H9 (cell line): ENCODE measurements around the gene RNF32. TPM values are rescaled to one million over a fixed set of nuclear protein-coding genes. Genes with fewer than 3 reads are reported as not detected.

Source experiments
- DNase-seq: peaks from one replicate; pipeline ENCODE4 v3.0.0-alpha.2; 2017
- H2AFZ ChIP-seq: one replicate; pipeline ENCODE4 v1.6.1; 2013; ENCODE audit warnings: mild to moderate bottlenecking, low read length, control low read depth, moderate library complexity
- H2AK5ac ChIP-seq: 2 replicates; pipeline ENCODE4 v1.6.1; 2013; ENCODE audit warnings: low read length, control low read depth, mixed read lengths; ENCODE audit not compliant: insufficient read length
- H2BK120ac ChIP-seq: one replicate; pipeline ENCODE4 v1.6.1; 2013; ENCODE audit warnings: low read depth, mild to moderate bottlenecking, low read length, control low read depth, inconsistent platforms; ENCODE audit not compliant: poor library complexity, severe bottlenecking
- H2BK12ac ChIP-seq: 2 replicates; pipeline ENCODE4 v1.6.1; 2013; ENCODE audit warnings: low read length, control low read depth, mixed read lengths, low read depth; ENCODE audit not compliant: insufficient read length
- H2BK15ac ChIP-seq: 2 replicates; pipeline ENCODE4 v1.6.1; 2013; ENCODE audit warnings: low read depth, low read length, control low read depth
- H2BK20ac ChIP-seq: one replicate; pipeline ENCODE4 v1.6.1; 2013; ENCODE audit warnings: low read depth, mild to moderate bottlenecking, low read length, control low read depth, inconsistent platforms; ENCODE audit not compliant: poor library complexity, severe bottlenecking
- H2BK5ac ChIP-seq: 2 replicates; pipeline ENCODE4 v1.6.1; 2013; ENCODE audit warnings: low read length, control low read depth, mixed read lengths; ENCODE audit not compliant: insufficient read length
- H3K14ac ChIP-seq: 2 replicates; pipeline ENCODE4 v1.6.1; 2013; ENCODE audit warnings: low read length, control low read depth; ENCODE audit not compliant: insufficient read depth
- H3K18ac ChIP-seq: 2 replicates; pipeline ENCODE4 v1.6.1; 2013; ENCODE audit warnings: low read depth, mild to moderate bottlenecking, mixed read lengths, low read length, control low read depth; ENCODE audit not compliant: insufficient read length
- H3K23ac ChIP-seq: 2 replicates; pipeline ENCODE4 v1.6.1; 2013; ENCODE audit warnings: low read length, control low read depth, mixed read lengths, low read depth; ENCODE audit not compliant: insufficient read length
- H3K23me2 ChIP-seq: 2 replicates; pipeline ENCODE4 v1.6.1; 2013; ENCODE audit warnings: low read depth, mild to moderate bottlenecking, mixed read lengths, low read length, control low read depth; ENCODE audit not compliant: insufficient read length, poor library complexity, severe bottlenecking
- H3K27ac ChIP-seq: 2 replicates; pipeline ENCODE4 v1.5.1; 2013; ENCODE audit warnings: low read length, control low read depth, mixed read lengths, low read depth; ENCODE audit not compliant: insufficient read length
- H3K27me3 ChIP-seq: 2 replicates; pipeline ENCODE4 v1.6.1; 2013; ENCODE audit warnings: low read length, control low read depth, inconsistent platforms; ENCODE audit not compliant: insufficient read depth
- H3K4ac ChIP-seq: 2 replicates; pipeline ENCODE4 v1.6.1; 2013; ENCODE audit warnings: low read depth, mild to moderate bottlenecking, control low read depth, inconsistent platforms, low read length, moderate library complexity
- H3K4me1 ChIP-seq: 2 replicates; pipeline ENCODE4 v1.6.1; 2013; ENCODE audit warnings: low read length, control low read depth, inconsistent platforms; ENCODE audit not compliant: insufficient read depth
- H3K4me2 ChIP-seq: 2 replicates; pipeline ENCODE4 v1.6.1; 2013; ENCODE audit warnings: low read length, control low read depth, mixed read lengths; ENCODE audit not compliant: insufficient read length, insufficient read depth
- H3K56ac ChIP-seq: 2 replicates; pipeline ENCODE4 v1.6.1; 2013; ENCODE audit warnings: low read depth, mild to moderate bottlenecking, mixed read lengths, low read length, control low read depth; ENCODE audit not compliant: insufficient read length
- H3K79me1 ChIP-seq: 2 replicates; pipeline ENCODE4 v1.6.1; 2013; ENCODE audit warnings: low read depth, mild to moderate bottlenecking, moderate library complexity, low read length, control low read depth, inconsistent platforms; ENCODE audit not compliant: insufficient read depth, poor library complexity, severe bottlenecking
- H3K79me2 ChIP-seq: 2 replicates; pipeline ENCODE4 v1.6.1; 2013; ENCODE audit warnings: low read length, control low read depth, inconsistent platforms; ENCODE audit not compliant: insufficient read depth
- H3K9ac ChIP-seq: 2 replicates; pipeline ENCODE4 v1.6.1; 2013; ENCODE audit warnings: low read length, control low read depth, mixed read lengths; ENCODE audit not compliant: insufficient read length; ENCODE audit errors: extremely low read depth
- H3K9me3 ChIP-seq: one replicate; pipeline ENCODE4 v1.6.1; 2013; ENCODE audit warnings: low read depth, low read length, inconsistent platforms; ENCODE audit not compliant: control insufficient read depth
- H3T11ph ChIP-seq: one replicate; pipeline ENCODE4 v1.6.1; 2013; ENCODE audit warnings: mild to moderate bottlenecking, low read length, control low read depth, inconsistent platforms
- H4K20me1 ChIP-seq: one replicate; pipeline ENCODE4 v1.6.1; 2013; ENCODE audit not compliant: control insufficient read depth, insufficient read length, insufficient read depth
- H4K5ac ChIP-seq: 2 replicates; pipeline ENCODE4 v1.6.1; 2013; ENCODE audit warnings: low read depth, mild to moderate bottlenecking, mixed read lengths, low read length, control low read depth; ENCODE audit not compliant: insufficient read length
- H4K8ac ChIP-seq: replicated peaks from 2 replicates; pipeline ENCODE4 v1.6.1; 2013; ENCODE audit warnings: low read length, control low read depth, mixed read lengths, low read depth; ENCODE audit not compliant: insufficient read length
- H4K91ac ChIP-seq: 2 replicates; pipeline ENCODE4 v1.6.1; 2013; ENCODE audit warnings: low read depth, mild to moderate bottlenecking, moderate library complexity, mixed read lengths, low read length, control low read depth; ENCODE audit not compliant: insufficient read length
- H3K27ac Mint-ChIP-seq, 3 experiments: 2 replicates in 2 of 3; 3 replicates in 1 of 3; pipeline ENCODE4 v1.8.0; 2020 to 2021; ENCODE audit warnings: mixed read lengths in 3 of 3, mild to moderate bottlenecking in 1 of 3, moderate library complexity in 1 of 3
- H3K27me3 Mint-ChIP-seq: 2 replicates; pipeline ENCODE4 v1.8.0; 2021; ENCODE audit warnings: low read depth, mild to moderate bottlenecking, moderate library complexity, mixed read lengths
- H3K36me3 Mint-ChIP-seq, 3 experiments: 2 replicates in 2 of 3; 3 replicates in 1 of 3; pipeline ENCODE4 v1.8.0; 2020 to 2021; ENCODE audit warnings: low read depth in 3 of 3, mixed read lengths in 3 of 3; ENCODE audit not compliant: insufficient read depth in 1 of 3
- H3K4me1 Mint-ChIP-seq, 2 experiments: 2 replicates each; pipeline ENCODE4 v1.8.0; 2020; ENCODE audit warnings: mixed read lengths in 2 of 2
- H3K4me3 Mint-ChIP-seq, 2 experiments: 2 replicates in 1 of 2; 3 replicates in 1 of 2; pipeline ENCODE4 v1.8.0; 2020 to 2021; ENCODE audit warnings: mild to moderate bottlenecking in 2 of 2, mixed read lengths in 2 of 2, moderate library complexity in 1 of 2
- H3K9me3 Mint-ChIP-seq, 2 experiments: 2 replicates in 1 of 2; 3 replicates in 1 of 2; pipeline ENCODE4 v1.8.0; 2020; ENCODE audit warnings: mild to moderate bottlenecking in 2 of 2, mixed read lengths in 2 of 2, moderate library complexity in 1 of 2
- WGBS: extraction: QIAGEN DNeasy Blood & Tissue Kit; methylation state at CpG from one replicate; pipeline ENCODE4 v1.1.7; 2013; ENCODE audit warnings: missing lambda C conversion rate, low lambda C conversion rate, mixed read lengths; ENCODE audit not compliant: insufficient read length; ENCODE audit errors: extremely low coverage; 5-methylcytosine and 5-hydroxymethylcytosine counted together
- total RNA-seq: library from RNA; stranded (reverse); gene quantifications from 2 replicates; pipeline ENCODE4 v1.2.1, GENCODE V29; 2021
- TF ChIP-seq, protein P1 (sequence below): fragments of 200-600 bp; sonication (generic); conservative IDR thresholded peaks from 3 replicates; pipeline ENCODE4 v1.8.0; 2021; ENCODE audit warnings: antibody characterized with exemption, mild to moderate bottlenecking

The RNF32 gene
- total RNA-seq, 1 experiment from 2014 or later, result 0.90 TPM

GRCh38 chr7:156639426-156640256 is 933 bp upstream of the RNF32 start:
- no peaks in the 10 kb centered on the region for H3K79me1 ChIP-seq
- no CpG with 5 or more reads among the region's 52 CpGs for WGBS
- H3K9me3 ChIP-seq, result no peaks in the 10 kb centered on the region
- H3K27ac Mint-ChIP-seq, result no peak overlapping the region; a peak in 3 of 7 replicates
- H3K4ac ChIP-seq, result no peak overlapping the region
- H4K8ac ChIP-seq, result no peak overlapping the region
- H2AK5ac ChIP-seq, result no peak overlapping the region
- H3K4me1 Mint-ChIP-seq, result peaks cover 16 to 30% of the 10 kb centered on the region in 2 experiments
- H3K4me1 ChIP-seq, result no peaks in the 10 kb centered on the region
- H3K27me3 ChIP-seq, result no peaks in the 10 kb centered on the region
- no peak overlapping the region for H2BK20ac ChIP-seq
- H2BK5ac ChIP-seq, result no peak overlapping the region
- H2BK120ac ChIP-seq, result no peak overlapping the region
- H4K5ac ChIP-seq, result no peak overlapping the region
- H3K36me3 Mint-ChIP-seq, result peaks cover 6 to 12% (median 8%) of the 10 kb centered on the region in 3 experiments; a peak in 5 of 7 replicates
- H2AFZ ChIP-seq, result no peak overlapping the region
- H4K91ac ChIP-seq, result no peak overlapping the region
- TF ChIP-seq, protein P1, sequence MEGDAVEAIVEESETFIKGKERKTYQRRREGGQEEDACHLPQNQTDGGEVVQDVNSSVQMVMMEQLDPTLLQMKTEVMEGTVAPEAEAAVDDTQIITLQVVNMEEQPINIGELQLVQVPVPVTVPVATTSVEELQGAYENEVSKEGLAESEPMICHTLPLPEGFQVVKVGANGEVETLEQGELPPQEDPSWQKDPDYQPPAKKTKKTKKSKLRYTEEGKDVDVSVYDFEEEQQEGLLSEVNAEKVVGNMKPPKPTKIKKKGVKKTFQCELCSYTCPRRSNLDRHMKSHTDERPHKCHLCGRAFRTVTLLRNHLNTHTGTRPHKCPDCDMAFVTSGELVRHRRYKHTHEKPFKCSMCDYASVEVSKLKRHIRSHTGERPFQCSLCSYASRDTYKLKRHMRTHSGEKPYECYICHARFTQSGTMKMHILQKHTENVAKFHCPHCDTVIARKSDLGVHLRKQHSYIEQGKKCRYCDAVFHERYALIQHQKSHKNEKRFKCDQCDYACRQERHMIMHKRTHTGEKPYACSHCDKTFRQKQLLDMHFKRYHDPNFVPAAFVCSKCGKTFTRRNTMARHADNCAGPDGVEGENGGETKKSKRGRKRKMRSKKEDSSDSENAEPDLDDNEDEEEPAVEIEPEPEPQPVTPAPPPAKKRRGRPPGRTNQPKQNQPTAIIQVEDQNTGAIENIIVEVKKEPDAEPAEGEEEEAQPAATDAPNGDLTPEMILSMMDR, result no peak
- H2BK12ac ChIP-seq, result no peak overlapping the region
- no peak overlapping the region for H3K9ac ChIP-seq
- no peak overlapping the region for H3K27ac ChIP-seq
- H3K4me3 Mint-ChIP-seq, result peak overlapping the region; percentile 75 to 83
- no peaks in the 10 kb centered on the region for H4K20me1 ChIP-seq
- peaks cover 7 to 8% of the 10 kb centered on the region in 2 experiments; a peak in 4 of 5 replicates for H3K9me3 Mint-ChIP-seq
- peak overlapping the region; percentile 9 for H3K18ac ChIP-seq
- H3K14ac ChIP-seq, result peak overlapping the region; percentile 72
- peak overlapping the region; percentile 12 for H3K4me2 ChIP-seq
- no peak overlapping the region for H2BK15ac ChIP-seq
- H3K23me2 ChIP-seq, result peaks cover 15% of the 10 kb centered on the region
- H3K79me2 ChIP-seq, result no peaks in the 10 kb centered on the region
- no peak overlapping the region for H3T11ph ChIP-seq
- no peak overlapping the region for H3K56ac ChIP-seq
- no peak overlapping the region for H3K23ac ChIP-seq
- peak; percentile 45 for DNase-seq
- peaks cover 21% of the 10 kb centered on the region for H3K27me3 Mint-ChIP-seq
